DMS53 (cell line): Measurements from ENCODE around the gene KIAA1328.
"Not testable (repeated sequence)": the region's sequence is repeated elsewhere in the genome, so short reads cannot be mapped to it uniquely, and the experiment has no call there.

Experiments used
- DNase-seq: peaks from one replicate; lab custom pipeline; 2025; lab: John Stamatoyannopoulos, UW

KIAA1328 gene

GRCh38 chr18:36887114-36887513 is 58.2 kb downstream of the KIAA1328 start:
- no peak for DNase-seq

- DNase-seq = no peak
These were observed 58.9 kb downstream of the KIAA1328 start for GRCh38 chr18:36887864-36888263.

- no peak for DNase-seq
These were observed 59.9 kb downstream of the KIAA1328 start for GRCh38 chr18:36888778-36889177.

GRCh38 chr18:36889321-36889720 is 60.4 kb downstream of the KIAA1328 start:
- DNase-seq = no peak

- no peak for DNase-seq
These were observed 60.8 kb downstream of the KIAA1328 start for GRCh38 chr18:36889742-36890141.

- DNase-seq = no peak
These were observed 61.7 kb downstream of the KIAA1328 start for GRCh38 chr18:36890598-36890997.

GRCh38 chr18:36893227-36893626 is 64.3 kb downstream of the KIAA1328 start:
- DNase-seq = no peak

GRCh38 chr18:36895606-36896005 is 66.7 kb downstream of the KIAA1328 start:
- no peak for DNase-seq

GRCh38 chr18:36897253-36897652 is 68.3 kb downstream of the KIAA1328 start:
- DNase-seq = no peak

- DNase-seq = peak; percentile 65
These were observed 70.4 kb downstream of the KIAA1328 start for GRCh38 chr18:36899289-36899688.

- DNase-seq = no peak
These were observed 71.5 kb downstream of the KIAA1328 start for GRCh38 chr18:36900466-36900865.

- no peak for DNase-seq
These were observed 72.4 kb downstream of the KIAA1328 start for GRCh38 chr18:36901277-36901701.

GRCh38 chr18:36903215-36903928 is 74.4 kb downstream of the KIAA1328 start:
- no peak for DNase-seq

GRCh38 chr18:36905571-36905970 is 76.6 kb downstream of the KIAA1328 start:
- no peak for DNase-seq

GRCh38 chr18:36909282-36909681 is 80.4 kb downstream of the KIAA1328 start:
- not testable (repeated sequence) for DNase-seq

GRCh38 chr18:36912887-36913286 is 84.0 kb downstream of the KIAA1328 start:
- no peak for DNase-seq

- no peak for DNase-seq
These were observed 89.0 kb downstream of the KIAA1328 start for GRCh38 chr18:36917907-36918306.

GRCh38 chr18:36929601-36930000 is 100.7 kb downstream of the KIAA1328 start:
- no peak for DNase-seq

- DNase-seq = no peak
These were observed 102.2 kb downstream of the KIAA1328 start for GRCh38 chr18:36931106-36931505.

GRCh38 chr18:36933552-36933951 is 104.6 kb downstream of the KIAA1328 start:
- DNase-seq = no peak

- no peak for DNase-seq
These were observed 106.0 kb downstream of the KIAA1328 start for GRCh38 chr18:36934884-36935283.

GRCh38 chr18:36942264-36942663 is 113.3 kb downstream of the KIAA1328 start:
- DNase-seq = peak; percentile 62

- peak; percentile 33 for DNase-seq
These were observed 119.0 kb downstream of the KIAA1328 start for GRCh38 chr18:36947820-36948348.

GRCh38 chr18:36950282-36950681 is 121.4 kb downstream of the KIAA1328 start:
- no peak for DNase-seq
